Keratinocyte (primary cell): ENCODE data around the gene ULK3. TPM values are rescaled to one million over a fixed set of nuclear protein-coding genes. Genes with fewer than 3 reads are reported as not detected.

Source experiments
- DNase-seq: peaks from one replicate; pipeline ENCODE4 v3.0.0-alpha.2; 2011; ENCODE audit warnings: low read depth, missing footprints, low spot score
- FAIRE-seq: peaks from 2 replicates; lab custom pipeline; 2011; peaks lifted over from hg19 to GRCh38; lab: Jason Lieb, UNC
- H2AFZ ChIP-seq: 2 replicates; pipeline ENCODE4 v1.6.0; 2012; ENCODE audit warnings: low read length, control low read depth, inconsistent platforms; ENCODE audit not compliant: control insufficient read depth
- H3K27ac ChIP-seq: 2 replicates; pipeline ENCODE4 v1.5.1; 2011; ENCODE audit warnings: low read length; ENCODE audit not compliant: control insufficient read depth, insufficient read depth
- H3K27me3 ChIP-seq: 3 replicates; pipeline ENCODE4 v1.6.0; 2011; ENCODE audit warnings: low read length; ENCODE audit not compliant: control insufficient read depth, insufficient read depth; ENCODE audit errors: extremely low read depth
- H3K36me3 ChIP-seq, 2 experiments: 2 replicates in 1 of 2; 3 replicates in 1 of 2; pipeline ENCODE4 v1.5.1; 2011; ENCODE audit warnings: low read length in 2 of 2, mild to moderate bottlenecking in 1 of 2; ENCODE audit not compliant: control insufficient read depth in 2 of 2, insufficient read depth in 2 of 2; ENCODE audit errors: extremely low read depth in 1 of 2
- H3K4me1 ChIP-seq: 3 replicates; pipeline ENCODE4 v1.5.1; 2011; ENCODE audit warnings: low read length; ENCODE audit not compliant: control insufficient read depth, insufficient read depth; ENCODE audit errors: extremely low read depth
- H3K4me2 ChIP-seq: 3 replicates; pipeline ENCODE4 v1.6.0; 2011; ENCODE audit warnings: low read depth, low read length; ENCODE audit not compliant: control insufficient read depth, insufficient read depth; ENCODE audit errors: extremely low read depth
- H3K4me3 ChIP-seq, 3 experiments: fragments of 200-600 bp in 1 of 3; sonication (generic) in 1 of 3; 2 replicates in 2 of 3; 3 replicates in 1 of 3; pipeline ENCODE4 v1.5.1; 2011 to 2016; ENCODE audit warnings: low read length in 3 of 3, mild to moderate bottlenecking in 3 of 3, control low read depth in 2 of 3, inconsistent platforms in 1 of 3, low read depth in 1 of 3, mixed read lengths in 1 of 3, mixed run types in 1 of 3, moderate library complexity in 1 of 3; ENCODE audit not compliant: control insufficient read depth in 2 of 3, insufficient read depth in 2 of 3; ENCODE audit errors: extremely low read depth in 1 of 3
- H3K79me2 ChIP-seq: 2 replicates; pipeline ENCODE4 v1.6.0; 2012; ENCODE audit warnings: low read length; ENCODE audit not compliant: control insufficient read depth, insufficient read depth
- H3K9ac ChIP-seq: 3 replicates; pipeline ENCODE4 v1.6.0; 2011; ENCODE audit warnings: low read length; ENCODE audit not compliant: control insufficient read depth, insufficient read depth; ENCODE audit errors: extremely low read depth
- H3K9me1 ChIP-seq: 3 replicates; pipeline ENCODE4 v1.6.0; 2011; ENCODE audit warnings: low read length; ENCODE audit not compliant: control insufficient read depth, insufficient read depth; ENCODE audit errors: extremely low read depth
- H3K9me3 ChIP-seq: 2 replicates; pipeline ENCODE4 v1.5.1; 2012; ENCODE audit warnings: low read depth, low read length; ENCODE audit not compliant: control insufficient read depth
- H4K20me1 ChIP-seq: 3 replicates; pipeline ENCODE4 v1.6.0; 2011; ENCODE audit warnings: low read length; ENCODE audit not compliant: control insufficient read depth, insufficient read depth; ENCODE audit errors: extremely low read depth
- EZH2 ChIP-seq: IDR thresholded peaks from one replicate; pipeline ENCODE4 v1.6.1; 2012; ENCODE audit warnings: inconsistent platforms, mild to moderate bottlenecking, low read length, moderate library complexity
- dilution Hi-C: fragments of 300-500 bp; cut with MboI; formaldehyde crosslinking; loops from one replicate; pipeline ENCODE4 v1.7.0; 2020; ENCODE audit warnings: low sequenced_read_pairs; ENCODE audit not compliant: extremely low pct_ligation_motif_present
- polyA plus RNA-seq, 5 experiments: library from polyadenylated mRNA; depleted of rRNA in 3 of 5; stranded (reverse) in 3 of 5; stranded (forward) in 1 of 5; unstranded in 1 of 5; fragments of >200 nt; gene quantifications; 1 replicate in 1 of 5; 2 replicates in 3 of 5; 3 replicates in 1 of 5; pipeline versions ENCODE4 v1.2.1 to v1.2.3, GENCODE V29; 2011 to 2012; ENCODE audit warnings: missing spikeins in 2 of 5, low read depth in 1 of 5, low replicate concordance in 1 of 5
- TF ChIP-seq, protein P1 (sequence below), 3 experiments: IDR thresholded peaks in 1 of 3; conservative IDR thresholded peaks in 1 of 3; optimal IDR thresholded peaks in 1 of 3; 2 replicates in 2 of 3; 3 replicates in 1 of 3; pipeline versions ENCODE3 to v1.5.1; 2011; ENCODE audit warnings: low read length in 3 of 3, mild to moderate bottlenecking in 3 of 3, moderate library complexity in 2 of 3, control low read depth in 1 of 3, inconsistent platforms in 1 of 3; ENCODE audit not compliant: insufficient read depth in 2 of 3; ENCODE audit errors: extremely low read depth in 1 of 3

Gene ULK3
- polyA plus RNA-seq, 1 donor (not counting 4 experiments of a cell fraction or from before 2014, with no cell fraction given): 16.5 TPM

DNA sequence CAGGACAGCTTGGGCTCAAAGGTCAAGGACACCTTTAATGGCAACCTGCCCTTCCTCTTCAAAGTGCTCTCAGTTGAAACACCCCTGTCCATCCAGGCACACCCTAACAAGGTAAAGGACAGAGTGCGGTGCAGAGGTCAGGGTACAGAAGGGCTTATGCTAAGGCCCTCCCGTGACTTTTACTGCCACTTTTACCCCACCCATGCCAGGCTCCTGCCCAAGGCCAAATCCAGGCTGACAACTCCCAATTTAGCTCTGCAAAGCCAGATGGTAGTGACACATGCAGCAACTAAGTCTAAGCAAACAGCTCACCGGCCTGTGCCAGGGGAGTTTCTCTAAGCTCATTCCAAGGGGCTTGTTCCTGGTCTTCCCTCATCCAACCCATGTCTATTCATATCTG, 48.5 kb upstream of the ULK3 start:
- DNase-seq (no peak), FAIRE-seq (no peak)
- H3K4me3 ChIP-seq: no peak overlapping the region
- H3K27me3 ChIP-seq: no peaks in the 10 kb centered on the region
- peaks cover 24% of the 10 kb centered on the region for H3K4me1 ChIP-seq
- peaks cover 6% of the 10 kb centered on the region for H3K79me2 ChIP-seq
- dilution Hi-C loops: no loop called here
- no peak overlapping the region for H3K9ac ChIP-seq
- no peaks in the 10 kb centered on the region for H3K9me1 ChIP-seq
- peaks cover 6 to 10% of the 10 kb centered on the region in 2 experiments for H3K36me3 ChIP-seq
- TF ChIP-seq EZH2: no peak
- TF ChIP-seq, protein P1, sequence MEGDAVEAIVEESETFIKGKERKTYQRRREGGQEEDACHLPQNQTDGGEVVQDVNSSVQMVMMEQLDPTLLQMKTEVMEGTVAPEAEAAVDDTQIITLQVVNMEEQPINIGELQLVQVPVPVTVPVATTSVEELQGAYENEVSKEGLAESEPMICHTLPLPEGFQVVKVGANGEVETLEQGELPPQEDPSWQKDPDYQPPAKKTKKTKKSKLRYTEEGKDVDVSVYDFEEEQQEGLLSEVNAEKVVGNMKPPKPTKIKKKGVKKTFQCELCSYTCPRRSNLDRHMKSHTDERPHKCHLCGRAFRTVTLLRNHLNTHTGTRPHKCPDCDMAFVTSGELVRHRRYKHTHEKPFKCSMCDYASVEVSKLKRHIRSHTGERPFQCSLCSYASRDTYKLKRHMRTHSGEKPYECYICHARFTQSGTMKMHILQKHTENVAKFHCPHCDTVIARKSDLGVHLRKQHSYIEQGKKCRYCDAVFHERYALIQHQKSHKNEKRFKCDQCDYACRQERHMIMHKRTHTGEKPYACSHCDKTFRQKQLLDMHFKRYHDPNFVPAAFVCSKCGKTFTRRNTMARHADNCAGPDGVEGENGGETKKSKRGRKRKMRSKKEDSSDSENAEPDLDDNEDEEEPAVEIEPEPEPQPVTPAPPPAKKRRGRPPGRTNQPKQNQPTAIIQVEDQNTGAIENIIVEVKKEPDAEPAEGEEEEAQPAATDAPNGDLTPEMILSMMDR (optimal IDR thresholded peaks at IDR 0.05 in 1 of 3, IDR thresholded peaks at IDR 0.05 in 1 of 3, conservative IDR thresholded peaks at IDR 0.05 in 1 of 3; ENCODE audit: extremely low read depth in 1 of 3, insufficient read depth in 2 of 3, low read length in 3 of 3): no peak
- no peaks in the 10 kb centered on the region for H3K9me3 ChIP-seq
- no peaks in the 10 kb centered on the region for H4K20me1 ChIP-seq
- H3K4me2 ChIP-seq: no peak overlapping the region
- no peak overlapping the region for H3K27ac ChIP-seq
- H2AFZ ChIP-seq: no peak overlapping the region

DNA sequence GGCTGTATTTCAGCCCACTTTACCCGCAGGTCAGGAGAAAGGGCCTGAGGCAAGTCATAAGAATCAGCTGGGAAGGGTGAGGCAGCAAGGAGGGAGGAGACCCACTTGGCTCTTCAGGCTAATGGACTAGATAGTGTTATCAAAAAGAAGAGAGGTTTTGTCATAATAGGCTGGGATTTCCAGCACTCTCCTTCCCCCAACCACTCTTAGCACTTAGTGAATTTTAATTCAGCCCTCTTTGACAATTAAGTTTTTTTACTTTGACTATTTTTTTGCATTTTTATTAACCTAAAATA, 47.7 kb upstream of the ULK3 start:
- Histone ChIP-seq H3K27me3 (no peaks in the 10 kb centered on the region), H3K4me3 (peak overlapping the region; percentile 82 to 95 (median 89)), H3K36me3 (peaks cover 2 to 6% of the 10 kb centered on the region in 2 experiments), H3K4me1 (peaks cover 24% of the 10 kb centered on the region), H3K9me3 (no peaks in the 10 kb centered on the region), H3K27ac (peak overlapping the region; percentile 74), H3K9me1 (no peaks in the 10 kb centered on the region), H4K20me1 (no peaks in the 10 kb centered on the region), H3K4me2 (peak overlapping the region; percentile 90), H2AFZ (no peak overlapping the region), H3K9ac (peak overlapping the region; percentile 89), H3K79me2 (peaks cover 6% of the 10 kb centered on the region)
- dilution Hi-C loops: no loop called here
- TF ChIP-seq EZH2: no peak
- TF ChIP-seq, protein P1 (optimal IDR thresholded peaks at IDR 0.05 in 1 of 3, IDR thresholded peaks at IDR 0.05 in 1 of 3, conservative IDR thresholded peaks at IDR 0.05 in 1 of 3; ENCODE audit: extremely low read depth in 1 of 3, insufficient read depth in 2 of 3, low read length in 3 of 3): no peak
- DNase-seq: no peak
- FAIRE-seq: no peak
